ENCODE measurements around the gene ACSL1. TPM values are rescaled to one million over a fixed set of nuclear protein-coding genes. Genes with fewer than 3 reads are reported as not detected.

Gene ACSL1
- total RNA-seq, 1 experiment from 2014 or later, result 3.5 TPM

DNA sequence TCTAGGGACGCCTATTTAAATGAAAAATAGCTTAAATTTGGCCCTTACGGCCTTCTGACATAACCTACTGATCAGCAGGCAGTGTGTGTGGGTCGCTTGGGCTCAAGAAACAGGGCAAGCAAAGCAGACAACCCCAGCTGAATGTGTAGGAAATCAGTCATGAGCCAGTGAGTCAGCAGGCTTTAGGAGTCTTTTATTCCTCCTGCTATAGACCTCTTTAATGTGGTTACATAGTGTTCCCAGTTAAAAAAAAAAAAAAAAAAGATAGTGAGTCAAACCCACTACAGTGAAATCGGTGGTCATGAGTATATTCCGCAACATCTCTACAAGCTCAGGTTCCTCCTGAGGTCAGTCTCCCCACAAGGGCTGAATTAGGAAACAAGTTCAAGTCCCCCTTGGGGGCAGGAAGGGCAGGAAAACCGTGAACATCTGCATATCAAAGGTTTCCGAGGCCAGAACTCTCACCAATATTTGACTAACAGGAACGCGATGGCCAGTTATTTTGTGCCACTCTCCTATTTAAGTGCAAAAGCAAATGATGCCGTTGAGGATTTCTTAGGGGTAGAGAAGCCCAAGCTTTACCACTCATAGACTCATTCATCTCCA, 32.7 kb downstream of the ACSL1 start:
- Histone ChIP-seq H3K27ac (ENCODE audit: insufficient read length, low read depth, low read length) (no peak overlapping the region), H3K56ac (ENCODE audit: insufficient read length, low read depth, low read length) (no peak overlapping the region), H3K14ac (ENCODE audit: insufficient read depth, low read length) (no peak overlapping the region)

More for the DNA sequence above, 32.7 kb downstream of the ACSL1 start:
- DNase-seq, result no peak
- H3K23ac ChIP-seq (ENCODE audit: insufficient read length, low read depth, low read length), result no peak overlapping the region
- no peaks in the 10 kb centered on the region for H4K20me1 ChIP-seq (ENCODE audit: control insufficient read depth, insufficient read depth, insufficient read length)
- H3K4me2 ChIP-seq (ENCODE audit: insufficient read depth, insufficient read length, low read length), result no peak overlapping the region
- H4K5ac ChIP-seq (ENCODE audit: insufficient read length, low read depth, low read length), result no peak overlapping the region
- no peaks in the 10 kb centered on the region for H3K9me3 ChIP-seq (ENCODE audit: control insufficient read depth, low read depth, low read length)
- no peak overlapping the region for H3K18ac ChIP-seq (ENCODE audit: insufficient read length, low read depth, low read length)
- H2AK5ac ChIP-seq (ENCODE audit: insufficient read length, low read length), result no peak overlapping the region
- no peaks in the 10 kb centered on the region for H3K27me3 ChIP-seq (ENCODE audit: insufficient read depth, low read length)
- H2BK15ac ChIP-seq (ENCODE audit: low read depth, low read length), result no peak overlapping the region
- H3K9ac ChIP-seq (ENCODE audit: extremely low read depth, insufficient read length, low read length), result no peak overlapping the region
- no peak overlapping the region for H2BK120ac ChIP-seq (ENCODE audit: low read depth, low read length, poor library complexity, severe bottlenecking)
- H2AFZ ChIP-seq (ENCODE audit: low read length), result no peak overlapping the region
- no peak overlapping the region for H2BK5ac ChIP-seq (ENCODE audit: insufficient read length, low read length)
- H3K4me1 ChIP-seq (ENCODE audit: insufficient read depth, low read length), result no peaks in the 10 kb centered on the region
- no peak overlapping the region for H3K4ac ChIP-seq (ENCODE audit: low read depth, low read length)
- no peak overlapping the region for H3K27ac Mint-ChIP-seq
- H3K9me3 Mint-ChIP-seq, result peaks cover 0 to 4% of the 10 kb centered on the region in 2 experiments; a peak in 2 of 5 replicates
- no CpG with 5 or more reads among the region's 10 CpGs for WGBS (ENCODE audit: extremely low coverage, insufficient read length, low lambda C conversion rate)
- H3K36me3 Mint-ChIP-seq (ENCODE audit: insufficient read depth in 1 of 3, low read depth in 3 of 3), result no peaks in the 10 kb centered on the region
- H3T11ph ChIP-seq (ENCODE audit: low read length), result no peak overlapping the region
- H3K79me2 ChIP-seq (ENCODE audit: insufficient read depth, low read length), result no peaks in the 10 kb centered on the region; the same call in 1 of the 2 replicates
- H3K79me1 ChIP-seq (ENCODE audit: insufficient read depth, low read depth, low read length, poor library complexity, severe bottlenecking), result no peaks in the 10 kb centered on the region
- H4K91ac ChIP-seq (ENCODE audit: insufficient read length, low read depth, low read length), result no peak overlapping the region
- no peak overlapping the region; a peak in 1 of 5 replicates for H3K4me3 Mint-ChIP-seq
- H3K27me3 Mint-ChIP-seq (ENCODE audit: low read depth), result no peaks in the 10 kb centered on the region; the same call in 1 of the 2 replicates
- no peak overlapping the region for H2BK12ac ChIP-seq (ENCODE audit: insufficient read length, low read depth, low read length)
- no peaks in the 10 kb centered on the region for H3K23me2 ChIP-seq (ENCODE audit: insufficient read length, low read depth, low read length, poor library complexity, severe bottlenecking)
- H3K4me1 Mint-ChIP-seq, result peaks cover 9 to 11% of the 10 kb centered on the region in 2 experiments
- no peak overlapping the region for H4K8ac ChIP-seq (replicated peaks; ENCODE audit: insufficient read length, low read depth, low read length)
- TF ChIP-seq CTCF (conservative IDR thresholded peaks at IDR 0.05), result no peak
- no peak overlapping the region for H2BK20ac ChIP-seq (ENCODE audit: low read depth, low read length, poor library complexity, severe bottlenecking)
